Measurements from ENCODE around the gene CHRNA9. TPM values are rescaled to one million over a fixed set of nuclear protein-coding genes. Genes with fewer than 3 reads are reported as not detected.
A peak's percentile ranks its signal among the peaks of the same experiment; 100 is the strongest.

CHRNA9 gene
- total RNA-seq, 1 experiment from 2014 or later = 2.8 TPM

DNA sequence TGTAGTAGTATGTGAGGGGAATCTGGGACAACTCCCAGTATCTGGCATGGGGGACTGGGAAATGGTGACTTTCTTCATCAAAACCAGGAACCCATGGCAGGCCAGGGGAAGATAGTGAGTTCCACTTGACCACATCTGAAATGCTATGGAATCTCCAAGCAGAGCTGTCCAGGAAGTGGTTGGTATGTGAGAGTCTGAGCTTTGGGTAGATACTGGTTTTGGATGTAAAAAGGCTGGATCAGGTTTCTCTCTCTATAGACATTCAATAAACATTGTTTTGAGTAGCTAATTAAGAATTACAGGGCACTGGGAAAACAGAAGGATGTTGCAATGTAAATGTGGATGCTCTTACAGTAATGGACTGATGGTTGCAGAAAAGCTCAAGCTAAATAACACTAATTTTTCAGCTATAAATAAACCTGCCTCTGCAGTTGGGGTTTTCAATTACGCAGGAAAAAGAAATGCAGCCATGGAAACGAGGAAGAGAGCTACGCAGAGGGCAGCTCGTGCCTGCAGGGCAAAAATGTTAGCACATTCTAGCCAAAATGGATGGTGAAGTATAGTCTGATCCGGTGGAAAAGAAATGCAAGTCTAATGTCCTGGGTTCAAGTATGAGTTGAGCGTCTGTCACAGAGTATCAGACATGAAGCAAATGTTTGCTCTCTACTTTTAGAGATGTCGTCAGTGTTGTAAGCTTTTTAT is 13.4 kb upstream of the CHRNA9 start:
- no peaks in the 10 kb centered on the region for H3K36me3 ChIP-seq (replicated peaks; ENCODE audit: control insufficient read depth, insufficient read depth, low read length)
- H3K4me3 ChIP-seq (ENCODE audit: insufficient read depth, low read depth, low read length) = no peak overlapping the region
- no peaks in the 10 kb centered on the region for H3K27me3 ChIP-seq (ENCODE audit: control insufficient read depth, insufficient read depth, low read length)
- no peak for DNase-seq

- Histone ChIP-seq H3K36me3 (replicated peaks; ENCODE audit: control insufficient read depth, insufficient read depth, low read length) (no peaks in the 10 kb centered on the region), H3K4me3 (ENCODE audit: insufficient read depth, low read depth, low read length) (no peak overlapping the region), H3K27me3 (ENCODE audit: control insufficient read depth, insufficient read depth, low read length) (no peaks in the 10 kb centered on the region)
- DNase-seq = no peak
Measured at GRCh38 chr4:40322811-40323210, 12.3 kb upstream of the CHRNA9 start.

GRCh38 chr4:40323866-40324265 is 11.3 kb upstream of the CHRNA9 start:
- Histone ChIP-seq H3K4me3 (ENCODE audit: insufficient read depth, low read depth, low read length) (no peak overlapping the region), H3K36me3 (replicated peaks; ENCODE audit: control insufficient read depth, insufficient read depth, low read length) (no peaks in the 10 kb centered on the region), H3K27me3 (ENCODE audit: control insufficient read depth, insufficient read depth, low read length) (no peaks in the 10 kb centered on the region)
- peak; percentile 37 for DNase-seq

DNA sequence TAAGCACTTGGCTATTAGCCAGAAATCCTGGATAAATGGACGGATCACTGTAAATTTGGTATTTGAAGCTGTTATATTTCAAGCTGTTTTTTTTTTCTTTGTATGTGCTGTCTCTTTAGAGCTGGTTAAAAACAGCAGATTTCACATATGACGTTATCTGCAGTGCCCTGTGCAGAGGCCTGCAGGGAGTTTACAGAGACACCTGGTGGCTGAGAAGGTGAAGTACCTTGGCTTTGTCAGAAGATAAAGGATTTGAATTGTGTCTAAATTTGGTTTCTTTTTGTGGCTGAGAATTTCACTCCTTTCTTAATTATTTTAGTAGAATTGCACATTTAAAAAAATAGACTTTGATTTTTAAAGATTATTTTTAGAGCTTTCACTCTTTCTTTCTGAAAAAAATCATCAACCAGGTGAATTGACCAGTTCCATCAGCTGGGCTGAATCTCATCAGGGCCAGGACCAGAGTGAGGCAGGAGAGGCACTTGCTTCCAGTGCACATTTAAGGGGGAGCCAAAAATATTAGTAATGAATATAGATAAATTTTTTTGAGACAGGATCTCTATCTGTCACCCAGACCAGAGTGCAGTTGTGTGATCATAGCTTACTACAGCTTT is 9.6 kb upstream of the CHRNA9 start:
- Histone ChIP-seq H3K27me3 (ENCODE audit: control insufficient read depth, insufficient read depth, low read length) (no peaks in the 10 kb centered on the region), H3K36me3 (replicated peaks; ENCODE audit: control insufficient read depth, insufficient read depth, low read length) (no peaks in the 10 kb centered on the region), H3K4me3 (ENCODE audit: insufficient read depth, low read depth, low read length) (no peak overlapping the region)
- peak; percentile 58 for DNase-seq

DNA sequence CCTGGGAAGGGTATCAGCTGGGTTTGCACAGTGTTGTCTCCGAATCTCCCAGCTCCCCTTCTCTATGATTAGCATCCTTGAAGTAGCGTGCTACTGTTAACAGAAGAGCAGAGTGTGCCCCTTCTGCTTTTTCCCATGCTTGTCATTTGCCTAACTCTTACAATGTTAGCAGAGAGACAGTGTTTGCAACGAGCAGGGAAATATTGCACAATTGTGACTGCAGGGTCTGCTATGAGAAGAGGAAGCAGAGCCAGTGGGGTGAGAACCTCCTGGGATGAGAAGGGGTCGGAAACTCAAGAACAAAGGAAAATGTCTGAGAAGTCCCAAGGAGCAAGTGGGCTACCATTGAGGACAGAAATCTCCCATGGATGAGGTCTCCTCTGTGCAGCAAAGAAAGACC is 7.8 kb upstream of the CHRNA9 start:
- DNase-seq = no peak
- H3K27me3 ChIP-seq (ENCODE audit: control insufficient read depth, insufficient read depth, low read length) = no peaks in the 10 kb centered on the region
- no peak overlapping the region for H3K4me3 ChIP-seq (ENCODE audit: insufficient read depth, low read depth, low read length)
- H3K36me3 ChIP-seq (replicated peaks; ENCODE audit: control insufficient read depth, insufficient read depth, low read length) = no peaks in the 10 kb centered on the region

DNA sequence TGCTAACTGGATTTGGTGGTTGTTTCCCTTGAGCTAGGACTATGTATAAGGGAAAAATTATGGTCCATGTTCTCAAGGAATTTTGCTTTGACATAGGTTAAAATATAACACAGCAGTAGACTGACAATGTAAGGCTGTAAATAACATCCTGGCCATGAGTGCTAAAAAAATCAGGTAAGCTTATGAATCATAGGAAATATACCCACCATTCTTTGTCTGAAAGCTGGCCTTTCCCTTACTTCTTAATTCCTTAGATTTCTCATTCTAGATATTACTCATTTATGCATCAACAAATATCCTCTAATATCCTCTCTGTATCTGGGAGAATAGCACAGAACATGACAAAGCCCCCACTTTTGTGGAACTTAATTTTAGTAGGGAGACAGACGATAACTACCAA is 6.8 kb upstream of the CHRNA9 start:
- no peaks in the 10 kb centered on the region for H3K27me3 ChIP-seq (ENCODE audit: control insufficient read depth, insufficient read depth, low read length)
- no peak overlapping the region for H3K4me3 ChIP-seq (ENCODE audit: insufficient read depth, low read depth, low read length)
- H3K36me3 ChIP-seq (replicated peaks; ENCODE audit: control insufficient read depth, insufficient read depth, low read length) = no peaks in the 10 kb centered on the region
- DNase-seq = no peak

DNA sequence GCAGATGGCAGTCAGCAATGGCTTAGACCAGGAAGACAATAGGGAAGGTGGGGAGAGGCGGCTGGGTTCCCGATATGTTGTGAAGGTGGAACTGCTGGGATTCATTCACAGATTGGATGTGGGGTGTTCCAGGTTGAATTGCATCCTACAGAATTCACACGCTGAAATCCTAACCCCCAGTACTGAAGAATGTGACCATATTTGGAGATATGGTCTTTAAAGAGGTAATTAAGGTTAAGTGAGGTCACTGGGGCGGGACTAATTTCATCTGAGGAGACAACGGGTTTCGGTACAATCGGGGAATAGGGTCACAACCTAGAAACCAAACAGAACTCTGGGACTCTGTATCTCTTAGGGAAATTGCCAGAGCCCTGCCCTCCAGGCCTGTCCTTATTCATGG is 5.3 kb upstream of the CHRNA9 start:
- Histone ChIP-seq H3K36me3 (replicated peaks; ENCODE audit: control insufficient read depth, insufficient read depth, low read length) (no peaks in the 10 kb centered on the region), H3K27me3 (ENCODE audit: control insufficient read depth, insufficient read depth, low read length) (no peaks in the 10 kb centered on the region), H3K4me3 (ENCODE audit: insufficient read depth, low read depth, low read length) (no peak overlapping the region)
- DNase-seq = no peak

- Histone ChIP-seq H3K4me3 (ENCODE audit: insufficient read depth, low read depth, low read length) (no peak overlapping the region), H3K27me3 (ENCODE audit: control insufficient read depth, insufficient read depth, low read length) (no peaks in the 10 kb centered on the region)
Measured at GRCh38 chr4:40330536-40330935, 4.6 kb upstream of the CHRNA9 start.

GRCh38 chr4:40331101-40331745 is 3.9 kb upstream of the CHRNA9 start:
- Histone ChIP-seq H3K27me3 (ENCODE audit: control insufficient read depth, insufficient read depth, low read length) (no peaks in the 10 kb centered on the region), H3K4me3 (ENCODE audit: insufficient read depth, low read depth, low read length) (no peak overlapping the region), H3K36me3 (replicated peaks; ENCODE audit: control insufficient read depth, insufficient read depth, low read length) (no peaks in the 10 kb centered on the region)
- DNase-seq = no peak

More at GRCh38 chr4:40330536-40330935, 4.6 kb upstream of the CHRNA9 start:
- no peaks in the 10 kb centered on the region for H3K36me3 ChIP-seq (replicated peaks; ENCODE audit: control insufficient read depth, insufficient read depth, low read length)
- no peak for DNase-seq

DNA sequence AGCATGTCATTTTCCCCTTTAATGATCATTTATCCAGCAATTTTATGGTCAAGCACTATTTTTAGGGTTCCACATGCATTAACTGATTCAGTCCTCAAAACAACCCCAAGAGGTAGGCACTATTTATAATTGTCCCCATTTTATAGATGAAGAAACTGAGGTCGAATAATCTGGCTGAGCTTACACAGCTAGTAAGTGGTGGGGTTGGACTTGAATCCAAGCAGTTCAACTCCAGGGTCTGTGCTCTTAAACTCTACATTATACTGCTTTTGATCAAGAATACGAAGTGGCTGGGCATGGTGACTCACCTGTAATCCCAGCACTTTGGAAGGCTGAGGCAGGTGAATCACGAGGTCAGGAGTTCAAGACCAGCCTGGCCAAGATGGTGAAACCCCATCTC is 3.2 kb upstream of the CHRNA9 start:
- Histone ChIP-seq H3K36me3 (replicated peaks; ENCODE audit: control insufficient read depth, insufficient read depth, low read length) (no peaks in the 10 kb centered on the region), H3K27me3 (ENCODE audit: control insufficient read depth, insufficient read depth, low read length) (no peaks in the 10 kb centered on the region), H3K4me3 (ENCODE audit: insufficient read depth, low read depth, low read length) (no peak overlapping the region)
- DNase-seq = no peak

GRCh38 chr4:40333921-40334352 is 1.2 kb upstream of the CHRNA9 start:
- peak; percentile 29 for DNase-seq
- H3K27me3 ChIP-seq (ENCODE audit: control insufficient read depth, insufficient read depth, low read length) = no peaks in the 10 kb centered on the region
- H3K4me3 ChIP-seq (ENCODE audit: insufficient read depth, low read depth, low read length) = no peak overlapping the region
- no peaks in the 10 kb centered on the region for H3K36me3 ChIP-seq (replicated peaks; ENCODE audit: control insufficient read depth, insufficient read depth, low read length)

- no peak overlapping the region for H3K4me3 ChIP-seq (ENCODE audit: insufficient read depth, low read depth, low read length)
- DNase-seq = no peak
Measured at GRCh38 chr4:40335525-40335894, 377 bp downstream of the CHRNA9 start.

GRCh38 chr4:40337051-40337450 is 1.9 kb downstream of the CHRNA9 start:
- Histone ChIP-seq H3K4me3 (ENCODE audit: insufficient read depth, low read depth, low read length) (no peak overlapping the region), H3K36me3 (replicated peaks; ENCODE audit: control insufficient read depth, insufficient read depth, low read length) (no peaks in the 10 kb centered on the region), H3K27me3 (ENCODE audit: control insufficient read depth, insufficient read depth, low read length) (no peaks in the 10 kb centered on the region)
- DNase-seq = no peak

More at GRCh38 chr4:40335525-40335894, 377 bp downstream of the CHRNA9 start:
- H3K27me3 ChIP-seq (ENCODE audit: control insufficient read depth, insufficient read depth, low read length) = no peaks in the 10 kb centered on the region
- no peaks in the 10 kb centered on the region for H3K36me3 ChIP-seq (replicated peaks; ENCODE audit: control insufficient read depth, insufficient read depth, low read length)

GRCh38 chr4:40337523-40337922 is 2.4 kb downstream of the CHRNA9 start:
- Histone ChIP-seq H3K27me3 (ENCODE audit: control insufficient read depth, insufficient read depth, low read length) (no peaks in the 10 kb centered on the region), H3K36me3 (replicated peaks; ENCODE audit: control insufficient read depth, insufficient read depth, low read length) (no peaks in the 10 kb centered on the region), H3K4me3 (ENCODE audit: insufficient read depth, low read depth, low read length) (no peak overlapping the region)
- no peak for DNase-seq

GRCh38 chr4:40340030-40340429 is 4.9 kb downstream of the CHRNA9 start:
- H3K4me3 ChIP-seq (ENCODE audit: insufficient read depth, low read depth, low read length) = no peak overlapping the region
- H3K36me3 ChIP-seq (replicated peaks; ENCODE audit: control insufficient read depth, insufficient read depth, low read length) = no peaks in the 10 kb centered on the region
- no peaks in the 10 kb centered on the region for H3K27me3 ChIP-seq (ENCODE audit: control insufficient read depth, insufficient read depth, low read length)
- no peak for DNase-seq
